Stimulated activated CD4-positive, alpha-beta T cell treated with anti-CD3 and anti-CD28 coated beads, Interleukin-4, amount 100 ng/mL, for 4 hours (primary cell): ENCODE measurements around the gene KEL.

Experiments used
- DNase-seq, 2 experiments: peaks; one replicate each; pipeline ENCODE4 v3.0.0-alpha.2; 2020

Gene KEL

DNA sequence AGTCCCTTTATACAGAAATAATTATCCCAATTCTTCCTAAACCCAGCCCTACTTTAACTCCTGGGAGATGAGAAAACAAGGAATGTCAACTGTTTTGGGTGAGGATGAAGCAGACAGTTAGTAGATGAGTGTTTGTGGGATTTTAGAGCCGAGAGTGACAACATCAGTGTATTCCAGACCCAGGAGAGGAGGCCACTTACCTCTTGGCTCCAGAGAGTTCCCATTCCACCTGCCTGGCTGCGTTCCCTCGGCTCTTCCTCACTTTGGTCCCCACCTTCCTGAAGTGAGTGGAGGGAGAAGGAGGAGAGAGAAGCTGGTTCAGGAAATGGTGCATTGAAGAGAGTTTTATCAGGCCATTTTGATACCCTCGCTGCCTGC, 579 bp downstream of the KEL start:
- no peak for DNase-seq

- no peak for DNase-seq
Observed at GRCh38 chr7:142960955-142961512, 1.1 kb downstream of the KEL start.

DNA sequence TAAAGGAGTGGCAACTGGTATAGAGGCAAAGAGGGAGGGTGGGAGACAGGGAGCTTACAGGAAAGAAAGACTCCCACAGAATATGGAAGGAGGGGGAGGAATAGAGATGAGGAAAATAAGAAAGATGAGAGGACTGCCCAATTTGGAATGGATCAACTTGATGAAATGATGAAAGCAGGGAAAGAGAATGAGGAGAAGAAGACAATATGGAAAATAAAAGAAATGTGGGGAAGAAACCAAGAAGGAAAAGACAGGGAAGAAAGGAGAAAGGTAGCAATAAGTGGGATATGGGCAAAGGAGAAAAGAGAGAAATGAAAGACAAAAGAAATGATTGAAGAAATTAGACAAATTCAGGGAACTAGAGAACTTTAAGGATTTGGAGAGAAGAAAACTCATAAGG, 3.0 kb downstream of the KEL start:
- no peak for DNase-seq

- no peak for DNase-seq
Observed at GRCh38 chr7:142957723-142958122, 4.4 kb downstream of the KEL start.

- DNase-seq = no peak
Observed at GRCh38 chr7:142956951-142957623, 5.1 kb downstream of the KEL start.

- DNase-seq = no peak
Observed at GRCh38 chr7:142954680-142955268, 7.4 kb downstream of the KEL start.

GRCh38 chr7:142950235-142950634, 11.9 kb downstream of the KEL start:
- DNase-seq = no peak

DNA sequence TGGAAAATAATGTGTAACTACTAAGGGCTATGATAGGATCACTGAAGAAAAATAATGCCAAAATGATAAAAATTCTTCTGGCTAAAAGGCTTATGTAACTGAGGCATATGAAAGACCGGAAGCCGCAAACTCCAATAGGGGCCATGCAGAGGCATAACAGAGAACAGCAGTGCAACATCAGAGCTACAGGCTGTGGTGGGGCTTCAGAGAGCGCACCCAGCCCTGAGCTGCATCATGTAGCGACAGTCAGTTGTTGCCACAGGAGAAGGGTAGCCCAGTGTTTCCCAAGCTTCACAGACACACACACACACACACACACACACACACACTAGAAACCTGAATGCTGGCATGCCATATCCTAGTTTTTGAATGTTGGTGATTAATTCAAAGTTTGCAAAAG, 13.6 kb downstream of the KEL start:
- DNase-seq = no peak

DNA sequence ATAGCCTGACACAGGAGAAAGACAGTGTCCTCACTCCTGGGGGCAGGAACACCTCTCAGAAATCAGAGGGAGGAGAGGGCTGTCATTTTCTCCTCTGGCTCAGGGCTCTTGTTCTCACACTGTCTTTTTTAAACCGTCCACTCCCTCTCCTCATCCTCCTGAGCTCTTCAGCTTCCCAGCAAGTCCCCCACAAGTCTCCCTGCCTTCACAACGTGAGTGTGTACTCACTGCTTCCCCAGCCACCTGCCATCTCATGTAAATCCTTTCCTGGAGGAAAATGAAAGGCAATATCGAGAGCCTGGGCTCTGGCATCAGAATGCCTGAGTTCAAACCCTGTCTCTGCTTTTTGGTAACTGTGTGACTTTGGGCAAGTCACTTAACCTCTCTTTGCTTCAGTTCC, 17.2 kb downstream of the KEL start:
- no peak for DNase-seq

DNA sequence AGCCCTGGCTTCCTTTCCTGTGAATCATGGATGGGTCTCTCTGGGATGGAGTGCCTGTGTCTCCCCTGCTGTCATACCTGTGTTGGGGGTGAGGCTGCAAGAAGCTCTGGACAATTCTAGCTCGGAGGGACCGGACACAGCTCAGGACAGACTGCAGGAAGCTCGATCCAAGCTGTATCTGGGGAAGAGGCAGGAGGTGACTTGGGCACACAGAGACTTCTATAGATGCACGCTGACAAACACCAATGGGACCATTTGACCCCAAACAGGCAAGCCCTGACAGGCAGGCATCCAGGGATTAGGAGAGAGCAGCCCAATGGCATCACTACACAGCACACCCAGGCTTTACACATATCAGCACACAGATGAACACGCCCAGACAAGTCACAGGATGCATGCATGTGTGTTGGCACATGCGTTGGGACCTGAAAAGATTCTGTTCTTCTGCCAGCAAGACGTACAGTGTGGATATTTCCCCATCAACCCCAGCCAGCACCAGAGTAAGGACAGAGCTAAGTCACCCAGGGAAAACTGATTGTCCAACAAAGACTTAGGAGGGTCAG, 18.4 kb downstream of the KEL start:
- no peak for DNase-seq

DNA sequence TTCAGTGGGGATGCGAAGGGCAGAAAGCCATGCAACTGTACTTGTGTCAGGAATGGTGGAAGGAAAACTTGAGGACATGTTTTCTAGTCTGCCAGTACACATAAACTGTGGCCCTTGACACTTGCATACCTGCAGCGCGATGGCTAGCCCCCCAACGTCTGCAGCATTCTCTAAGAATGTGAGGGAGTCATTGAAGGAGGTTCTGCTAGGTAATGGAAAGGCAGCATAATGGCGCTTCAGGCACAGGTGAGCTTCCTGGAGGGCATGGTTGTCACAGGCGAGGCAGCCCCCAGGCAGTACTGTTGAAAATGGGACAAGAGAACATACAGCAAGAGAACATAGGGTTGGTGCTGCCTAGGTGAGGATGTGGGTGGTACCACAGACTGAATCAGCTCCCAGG, 19.4 kb downstream of the KEL start:
- no peak for DNase-seq

GRCh38 chr7:142941541-142941940, 20.6 kb downstream of the KEL start:
- no peak for DNase-seq

DNA sequence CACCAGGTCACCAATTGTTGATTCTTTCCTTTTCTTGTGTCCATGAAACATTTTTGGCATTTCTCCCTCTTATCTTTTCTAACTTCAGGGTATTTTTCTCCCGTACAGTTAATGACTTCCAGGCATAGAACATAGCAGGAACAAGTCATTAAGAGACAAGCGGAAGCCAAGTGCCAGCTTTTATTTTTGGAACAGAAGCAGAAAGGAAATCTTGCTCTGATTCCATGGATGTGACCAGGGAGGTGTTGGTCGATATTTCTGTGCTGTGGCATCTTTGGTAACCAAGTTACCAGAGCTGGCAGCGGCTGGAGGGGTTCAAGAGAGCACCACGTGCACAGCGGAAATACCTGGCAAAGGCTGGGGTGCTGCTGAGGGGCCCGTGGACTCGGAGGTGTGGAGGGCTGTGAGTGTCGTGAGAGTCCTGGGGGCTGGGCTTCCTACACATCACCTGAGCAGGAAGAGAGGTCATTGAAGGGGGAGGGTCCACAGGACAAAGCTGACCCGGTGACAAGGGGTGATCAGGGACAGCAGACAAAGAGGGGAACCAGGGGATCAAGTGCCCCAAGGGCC, 21.1 kb downstream of the KEL start:
- no peak for DNase-seq

GRCh38 chr7:142939226-142939910, 22.8 kb downstream of the KEL start, which contains the start of gene LLCFC1:
Gene LLCFC1, plus strand, starts transcription at chr7:142939484. Its CDS starts 138 bp downstream, at chr7:142939622.
- no peak for DNase-seq

DNA sequence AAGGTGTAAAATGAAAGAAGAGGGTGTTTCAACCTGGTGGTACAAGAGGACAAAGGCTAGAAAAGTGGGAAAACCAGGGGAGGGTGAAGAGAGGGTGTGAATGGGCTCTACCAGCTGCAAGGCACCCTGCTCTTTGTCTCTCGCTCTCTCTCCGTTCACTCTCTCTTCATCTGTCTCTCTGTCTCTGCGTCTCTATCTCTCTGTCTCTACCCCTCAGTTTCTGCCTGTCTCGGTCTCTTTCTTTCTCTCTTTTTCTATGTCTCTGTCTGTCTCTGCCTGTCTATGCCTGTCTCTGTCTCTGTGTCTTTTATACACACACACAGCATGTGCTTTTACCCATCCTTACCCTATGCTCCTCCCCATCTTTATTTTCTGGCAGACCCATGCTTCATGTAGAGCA, 23.6 kb downstream of the KEL start:
- no peak for DNase-seq

DNA sequence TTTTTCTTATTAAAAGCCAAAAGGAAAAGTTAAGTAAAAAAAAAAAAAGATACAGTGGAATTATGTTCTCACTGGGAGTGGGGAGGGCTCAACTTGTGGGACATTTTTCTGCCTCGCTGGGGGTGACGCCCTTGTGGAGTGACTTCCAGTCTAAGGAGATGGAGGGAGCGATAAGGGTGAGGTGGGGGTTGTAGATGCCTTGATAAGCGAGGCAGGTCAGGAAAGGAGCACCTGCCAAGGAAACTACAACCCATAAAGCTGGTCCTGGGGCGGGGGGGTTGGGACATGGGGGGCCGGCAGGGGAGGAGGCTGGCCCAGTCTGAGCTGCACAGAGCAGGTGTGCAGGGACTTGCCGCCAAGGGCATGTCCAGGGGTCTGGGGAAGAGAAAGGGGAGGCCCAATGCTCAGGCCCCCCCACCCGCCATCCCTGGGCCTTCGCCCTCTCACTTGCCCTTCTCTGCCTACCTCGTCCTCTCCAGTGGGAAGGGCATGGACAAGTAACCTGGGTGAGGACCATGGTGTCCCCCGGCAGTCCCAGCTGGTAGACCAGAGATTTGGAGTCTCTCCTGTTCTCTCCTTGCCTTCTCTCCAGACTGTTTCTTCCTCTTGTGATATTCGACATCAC, 26.1 kb downstream of the KEL start:
- no peak for DNase-seq

DNA sequence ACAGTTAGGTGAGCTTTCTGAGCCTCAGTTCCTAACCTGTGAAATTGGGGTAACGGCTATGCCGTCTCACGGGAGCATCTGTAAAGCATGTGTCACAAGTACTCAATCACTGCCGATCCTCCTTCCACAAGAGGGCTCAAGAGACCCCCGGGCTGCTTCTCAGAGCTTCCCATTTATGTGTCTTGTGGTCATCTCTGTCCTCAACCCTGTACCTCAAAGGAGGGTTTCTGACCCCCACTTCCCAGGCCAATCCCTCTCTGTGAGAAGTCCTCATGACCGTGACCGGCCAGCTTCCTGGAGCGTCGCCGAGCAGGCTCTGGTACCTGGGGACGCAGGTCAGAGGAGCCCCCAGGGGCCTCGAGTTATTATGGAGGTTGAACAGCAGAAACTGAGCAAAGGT, 28.1 kb downstream of the KEL start:
- DNase-seq = no peak

GRCh38 chr7:142933624-142934023, 28.5 kb downstream of the KEL start, which contains the start of gene TRPV5:
Gene TRPV5, minus strand, starts transcription at chr7:142933746. Its CDS starts 287 bp downstream, at chr7:142933459.
- DNase-seq = no peak

GRCh38 chr7:142933092-142933475, 29.1 kb downstream of the KEL start:
- no peak for DNase-seq

DNA sequence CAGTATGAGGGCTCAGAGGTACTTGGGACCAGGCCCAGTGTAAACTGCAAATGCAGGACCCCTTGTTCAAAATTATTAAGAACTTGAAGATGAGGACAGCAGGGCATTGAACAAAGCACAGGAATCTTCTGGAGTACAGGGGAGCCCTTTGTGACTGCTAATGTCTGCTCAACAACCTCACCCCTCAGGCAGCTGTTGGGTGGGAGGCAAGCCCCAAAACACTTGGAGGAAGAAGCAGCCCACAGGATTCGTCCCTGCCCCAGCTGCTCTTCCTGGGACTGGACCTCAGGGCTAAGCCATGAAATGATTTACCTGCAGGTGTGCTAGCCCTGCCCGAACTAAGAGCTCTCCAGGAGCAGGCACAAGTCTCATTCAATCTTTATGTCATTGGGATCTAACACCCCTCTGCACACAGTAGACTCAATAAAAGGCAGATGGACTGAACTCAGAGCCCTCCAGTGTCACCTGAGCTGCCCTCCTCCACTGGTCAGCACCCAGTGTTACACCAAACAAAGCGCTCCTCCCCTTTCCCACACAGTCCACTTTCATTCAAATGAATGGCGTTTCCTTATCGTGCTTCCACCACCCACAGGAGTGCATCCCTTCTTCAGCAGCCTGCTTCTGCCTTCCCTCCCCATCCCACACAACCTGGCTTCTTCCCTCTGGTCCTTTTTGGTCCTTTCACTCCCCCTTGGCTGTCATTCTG, 29.6 kb downstream of the KEL start:
- DNase-seq = no peak

- no peak for DNase-seq
Observed at GRCh38 chr7:142930126-142930730, 31.9 kb downstream of the KEL start.

DNA sequence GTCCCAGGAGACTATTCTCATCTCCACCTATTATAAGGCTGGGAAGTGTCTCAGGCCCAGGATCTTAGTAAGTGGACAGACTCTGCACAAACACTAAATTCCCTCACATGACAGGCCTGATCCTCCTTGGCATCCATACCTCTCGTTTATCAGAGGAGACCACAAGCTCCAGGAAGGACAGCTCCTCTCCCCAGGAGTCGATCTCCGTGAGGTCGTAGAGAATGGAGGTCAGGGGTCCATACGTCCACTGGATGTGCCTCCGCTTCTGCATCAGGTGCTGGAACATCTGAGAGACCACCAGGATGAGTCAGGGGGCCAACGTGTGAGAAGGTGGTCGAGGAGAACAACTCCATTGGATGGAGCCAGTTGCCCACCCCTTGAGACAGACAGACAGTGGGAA, 34.2 kb downstream of the KEL start:
- DNase-seq = no peak
